Measurements from ENCODE around the gene ATP6V1C2. TPM values are rescaled to one million over a fixed set of nuclear protein-coding genes. Genes with fewer than 3 reads are reported as not detected.

Gene ATP6V1C2
- polyA plus RNA-seq, 2 of the 4 experiments (the other 2 are of a cell fraction): 0.08 to 0.14 TPM

DNA sequence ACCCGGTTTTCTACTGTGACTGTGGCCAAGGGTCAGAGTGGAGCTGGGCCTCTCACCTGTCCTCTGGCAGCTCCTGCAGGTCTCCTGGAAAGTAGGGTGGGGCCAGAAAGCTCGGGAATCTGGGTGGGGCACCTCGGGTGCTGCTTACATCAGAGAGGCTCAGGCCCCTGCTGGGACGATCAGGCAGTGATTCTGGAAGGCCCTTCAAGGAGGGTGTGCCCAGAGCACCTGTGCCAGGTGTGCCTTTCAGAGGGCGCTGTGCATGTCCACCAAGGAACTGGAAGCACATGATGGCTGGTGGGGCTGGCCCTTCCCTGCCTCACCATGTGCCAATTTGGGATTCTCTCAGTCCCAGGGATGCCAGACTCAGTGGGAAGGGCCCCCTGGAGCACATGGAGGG is 44.0 kb downstream of the ATP6V1C2 start:
- ChIA-PET POLR2A (no interaction called here), CTCF (interaction anchor here (0.6 to 0.9 kb wide), 2 partner anchors 9 to 261 kb away, joined by 4 to 5 read pairs; no protein-coding TSS in a partner anchor)
- no peak overlapping the region for H3K4me3 ChIP-seq

DNA sequence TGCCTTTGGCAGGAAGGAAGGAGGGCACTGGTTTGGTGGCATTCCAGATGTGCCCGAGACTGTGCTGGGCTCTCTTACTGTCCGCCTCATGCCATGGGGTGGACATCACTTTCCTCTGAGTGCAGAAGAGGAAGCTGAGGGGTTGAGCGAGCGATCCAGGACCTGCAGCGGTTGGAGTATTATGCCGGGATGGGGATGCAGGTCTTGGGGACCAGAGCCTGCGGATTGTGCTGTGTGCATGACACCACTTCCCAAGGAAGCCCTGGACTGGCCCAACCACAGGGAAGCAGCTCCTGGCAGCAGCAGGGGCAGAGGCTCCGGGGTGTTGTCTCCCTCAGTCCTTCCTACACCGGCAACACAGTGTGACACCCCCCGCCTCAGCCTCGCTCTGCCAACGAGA is 44.5 kb downstream of the ATP6V1C2 start:
- ATAC-seq (no peak), FAIRE-seq (no peak), DNase-seq (ENCODE audit: low read depth in 1 of 2, low spot score in 1 of 2) (no peak)
- ChIA-PET CTCF (no interaction called here), POLR2A (no interaction called here)
- no peak for TF ChIP-seq FOSB (CRISPR knock-in tag; IDR thresholded peaks at IDR 0.05)
- TF ChIP-seq EP300 (IDR thresholded peaks at IDR 0.05): no peak
- TF ChIP-seq PHF8 (IDR thresholded peaks at IDR 0.05; ENCODE audit: borderline replicate concordance, low read depth): no peak
- TF ChIP-seq, protein P1, sequence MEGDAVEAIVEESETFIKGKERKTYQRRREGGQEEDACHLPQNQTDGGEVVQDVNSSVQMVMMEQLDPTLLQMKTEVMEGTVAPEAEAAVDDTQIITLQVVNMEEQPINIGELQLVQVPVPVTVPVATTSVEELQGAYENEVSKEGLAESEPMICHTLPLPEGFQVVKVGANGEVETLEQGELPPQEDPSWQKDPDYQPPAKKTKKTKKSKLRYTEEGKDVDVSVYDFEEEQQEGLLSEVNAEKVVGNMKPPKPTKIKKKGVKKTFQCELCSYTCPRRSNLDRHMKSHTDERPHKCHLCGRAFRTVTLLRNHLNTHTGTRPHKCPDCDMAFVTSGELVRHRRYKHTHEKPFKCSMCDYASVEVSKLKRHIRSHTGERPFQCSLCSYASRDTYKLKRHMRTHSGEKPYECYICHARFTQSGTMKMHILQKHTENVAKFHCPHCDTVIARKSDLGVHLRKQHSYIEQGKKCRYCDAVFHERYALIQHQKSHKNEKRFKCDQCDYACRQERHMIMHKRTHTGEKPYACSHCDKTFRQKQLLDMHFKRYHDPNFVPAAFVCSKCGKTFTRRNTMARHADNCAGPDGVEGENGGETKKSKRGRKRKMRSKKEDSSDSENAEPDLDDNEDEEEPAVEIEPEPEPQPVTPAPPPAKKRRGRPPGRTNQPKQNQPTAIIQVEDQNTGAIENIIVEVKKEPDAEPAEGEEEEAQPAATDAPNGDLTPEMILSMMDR (IDR thresholded peaks at IDR 0.05): no peak
- no peak for TF ChIP-seq KDM1A (IDR thresholded peaks at IDR 0.05; ENCODE audit: low read depth)
- TF ChIP-seq HDAC2 (IDR thresholded peaks at IDR 0.05): no peak
- no peak for TF ChIP-seq HOXB13 (CRISPR knock-in tag; IDR thresholded peaks at IDR 0.05; ENCODE audit: low read depth)
- no peak for TF ChIP-seq MAZ (IDR thresholded peaks at IDR 0.05; ENCODE audit: borderline replicate concordance, low read depth, low read length)
- TF ChIP-seq, protein P2, sequence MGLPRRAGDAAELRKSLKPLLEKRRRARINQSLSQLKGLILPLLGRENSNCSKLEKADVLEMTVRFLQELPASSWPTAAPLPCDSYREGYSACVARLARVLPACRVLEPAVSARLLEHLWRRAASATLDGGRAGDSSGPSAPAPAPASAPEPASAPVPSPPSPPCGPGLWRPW (IDR thresholded peaks at IDR 0.05): no peak
- TF ChIP-seq NFE2L2 (conservative IDR thresholded peaks at IDR 0.05; ENCODE audit: low read length): no peak
- TF ChIP-seq, protein P3, sequence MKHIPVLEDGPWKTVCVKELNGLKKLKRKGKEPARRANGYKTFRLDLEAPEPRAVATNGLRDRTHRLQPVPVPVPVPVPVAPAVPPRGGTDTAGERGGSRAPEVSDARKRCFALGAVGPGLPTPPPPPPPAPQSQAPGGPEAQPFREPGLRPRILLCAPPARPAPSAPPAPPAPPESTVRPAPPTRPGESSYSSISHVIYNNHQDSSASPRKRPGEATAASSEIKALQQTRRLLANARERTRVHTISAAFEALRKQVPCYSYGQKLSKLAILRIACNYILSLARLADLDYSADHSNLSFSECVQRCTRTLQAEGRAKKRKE (CRISPR knock-in tag; IDR thresholded peaks at IDR 0.05; ENCODE audit: low read depth): no peak
- no peak for TF ChIP-seq NR3C1 (IDR thresholded peaks at IDR 0.05)
- no peak for TF ChIP-seq CHD2 (IDR thresholded peaks at IDR 0.05; ENCODE audit: low read length, partially characterized antibody)
- TF ChIP-seq RAD21 (conservative IDR thresholded peaks at IDR 0.05 in 1 of 2, IDR thresholded peaks at IDR 0.05 in 1 of 2): no peak
- no peak for TF ChIP-seq CBX2 (IDR thresholded peaks at IDR 0.05; ENCODE audit: borderline replicate concordance, low read depth)
- no peak for TF ChIP-seq CHD4 (IDR thresholded peaks at IDR 0.05; ENCODE audit: borderline replicate concordance)
- H3K4me3 ChIP-seq: no peak overlapping the region
- WGBS (ENCODE audit: missing lambda C conversion rate): 78% methylated on average over 12 of the region's 12 CpGs
- no peak overlapping the region for H3K27ac ChIP-seq
- H3K4me2 ChIP-seq: no peak overlapping the region
- H3K4me1 ChIP-seq: no peaks in the 10 kb centered on the region
- no peaks in the 10 kb centered on the region for H3K9me3 ChIP-seq

More for the DNA sequence above, 44.0 kb downstream of the ATP6V1C2 start:
- FAIRE-seq (no peak), ATAC-seq (peak in 1 of 2 experiments; percentile 8; a peak in 2 of 6 replicates), DNase-seq (ENCODE audit: low read depth in 1 of 2, low spot score in 1 of 2) (no peak)
- Histone ChIP-seq H3K27ac (no peak overlapping the region), H3K4me2 (no peak overlapping the region), H3K4me1 (no peaks in the 10 kb centered on the region), H3K9me3 (no peaks in the 10 kb centered on the region)
- WGBS (ENCODE audit: missing lambda C conversion rate): 88% methylated on average over 1 of the region's 5 CpGs
- TF ChIP-seq RCOR1 (IDR thresholded peaks at IDR 0.05; ENCODE audit: low read depth, low read length): no peak
- no peak for TF ChIP-seq CBX2 (IDR thresholded peaks at IDR 0.05; ENCODE audit: borderline replicate concordance, low read depth)
- TF ChIP-seq KDM5A (IDR thresholded peaks at IDR 0.05): no peak
- TF ChIP-seq MAFK (IDR thresholded peaks at IDR 0.05; ENCODE audit: partially characterized antibody): no peak
- TF ChIP-seq, protein P4, sequence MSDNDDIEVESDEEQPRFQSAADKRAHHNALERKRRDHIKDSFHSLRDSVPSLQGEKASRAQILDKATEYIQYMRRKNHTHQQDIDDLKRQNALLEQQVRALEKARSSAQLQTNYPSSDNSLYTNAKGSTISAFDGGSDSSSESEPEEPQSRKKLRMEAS (IDR thresholded peaks at IDR 0.05): no peak
- no peak for TF ChIP-seq EHMT2 (IDR thresholded peaks at IDR 0.05; ENCODE audit: low read depth)
- TF ChIP-seq SMC3 (IDR thresholded peaks at IDR 0.05): no peak
- no peak for TF ChIP-seq ZSCAN20 (CRISPR knock-in tag; IDR thresholded peaks at IDR 0.05)
- no peak for TF ChIP-seq RARB (CRISPR knock-in tag; IDR thresholded peaks at IDR 0.05)
- no peak for TF ChIP-seq ESRRA (IDR thresholded peaks at IDR 0.05; ENCODE audit: borderline replicate concordance, low read length)
- no peak for TF ChIP-seq FOSB (CRISPR knock-in tag; IDR thresholded peaks at IDR 0.05)
- TF ChIP-seq CHD4 (IDR thresholded peaks at IDR 0.05; ENCODE audit: borderline replicate concordance): no peak
